Measurements from ENCODE around the gene IZUMO4. TPM values are rescaled to one million over a fixed set of nuclear protein-coding genes. Genes with fewer than 3 reads are reported as not detected.

The IZUMO4 gene
- total and polyA plus RNA-seq, 4 donors, result 5.0 to 9.8 (median 7.3) TPM

- 71 to 80% methylated on average over 24 of the region's 24 CpGs for WGBS, 2 donors
- Histone ChIP-seq H3K27ac (ENCODE audit: low read depth in 1 of 2, low read length in 1 of 2) (peak overlapping the region in 1 of 2 donors; percentile 7), H3K27me3 (ENCODE audit: control insufficient read depth in 3 of 3, insufficient read depth in 3 of 3, low read length in 2 of 3) (no peaks in the 10 kb centered on the region), H3K36me3 (ENCODE audit: control insufficient read depth in 4 of 4, insufficient read depth in 4 of 4, low read length in 4 of 4) (peaks cover 0 to 5% (median 2%) of the 10 kb centered on the region in 4 donors), H3K9me3 (ENCODE audit: control insufficient read depth in 4 of 4, insufficient read depth in 3 of 4, low read length in 3 of 4) (no peaks in the 10 kb centered on the region), H3K4me3 (no peak overlapping the region), H3K4me1 (ENCODE audit: control insufficient read depth in 5 of 5, insufficient read depth in 5 of 5, low read length in 5 of 5) (peaks cover 4 to 44% (median 32%) of the 10 kb centered on the region in 5 donors), H3K9ac (ENCODE audit: insufficient read depth in 1 of 2, low read length in 2 of 2) (peak overlapping the region in 1 of 2 donors; percentile 19)
- DNase-seq (peak; percentile 75 to 82 (median 78)), ATAC-seq (ENCODE audit: insufficient read depth, low FRiP score) (no peak)
- TF ChIP-seq CTCF (IDR thresholded peaks at IDR 0.05; ENCODE audit: control extremely low read depth, extremely low read depth), result no peak
Observed at GRCh38 chr19:2053601-2054389, 42.9 kb upstream of the IZUMO4 start.

GRCh38 chr19:2054763-2055162 lies 42.0 kb upstream of the IZUMO4 start:
- DNase-seq (no peak), ATAC-seq (ENCODE audit: insufficient read depth, low FRiP score) (no peak)
- Histone ChIP-seq H3K9me3 (ENCODE audit: control insufficient read depth in 4 of 4, insufficient read depth in 3 of 4, low read length in 3 of 4) (no peaks in the 10 kb centered on the region), H3K27ac (ENCODE audit: low read depth in 1 of 2, low read length in 1 of 2) (peak overlapping the region in 1 of 2 donors; percentile 7), H3K4me1 (ENCODE audit: control insufficient read depth in 5 of 5, insufficient read depth in 5 of 5, low read length in 5 of 5) (peaks cover 8 to 40% (median 35%) of the 10 kb centered on the region in 5 donors), H3K27me3 (ENCODE audit: control insufficient read depth in 3 of 3, insufficient read depth in 3 of 3, low read length in 2 of 3) (no peaks in the 10 kb centered on the region), H3K4me3 (no peak overlapping the region), H3K36me3 (ENCODE audit: control insufficient read depth in 4 of 4, insufficient read depth in 4 of 4, low read length in 4 of 4) (no peaks in the 10 kb centered on the region), H3K9ac (ENCODE audit: insufficient read depth in 1 of 2, low read length in 2 of 2) (no peak overlapping the region)
- 80 to 83% methylated on average over 8 of the region's 8 CpGs for WGBS, 2 donors
- TF ChIP-seq CTCF (IDR thresholded peaks at IDR 0.05; ENCODE audit: control extremely low read depth, extremely low read depth), result no peak

GRCh38 chr19:2055931-2056836 lies 40.5 kb upstream of the IZUMO4 start:
- peaks cover 8 to 47% (median 37%) of the 10 kb centered on the region in 5 donors for H3K4me1 ChIP-seq (ENCODE audit: control insufficient read depth in 5 of 5, insufficient read depth in 5 of 5, low read length in 5 of 5)
- ATAC-seq (ENCODE audit: insufficient read depth, low FRiP score) (no peak), DNase-seq (peak; percentile 84 to 97 (median 87))
- TF ChIP-seq CTCF (IDR thresholded peaks at IDR 0.05; ENCODE audit: control extremely low read depth, extremely low read depth), result no peak
- H3K27me3 ChIP-seq (ENCODE audit: control insufficient read depth in 3 of 3, insufficient read depth in 3 of 3, low read length in 2 of 3), result no peaks in the 10 kb centered on the region
- WGBS, 2 donors, result 21% methylated on average over 17 to 22 of the region's 22 CpGs
- H3K4me3 ChIP-seq, result no peak overlapping the region
- H3K36me3 ChIP-seq (ENCODE audit: control insufficient read depth in 4 of 4, insufficient read depth in 4 of 4, low read length in 4 of 4), result no peaks in the 10 kb centered on the region
- peak overlapping the region; percentile 11 to 68 for H3K9ac ChIP-seq (ENCODE audit: insufficient read depth in 1 of 2, low read length in 2 of 2)
- peak overlapping the region; percentile 73 to 95 for H3K27ac ChIP-seq (ENCODE audit: low read depth in 1 of 2, low read length in 1 of 2)
- no peaks in the 10 kb centered on the region for H3K9me3 ChIP-seq (ENCODE audit: control insufficient read depth in 4 of 4, insufficient read depth in 3 of 4, low read length in 3 of 4)
